Measurements from ENCODE around the gene SIN3B. TPM values are rescaled to one million over a fixed set of nuclear protein-coding genes. Genes with fewer than 3 reads are reported as not detected.

The SIN3B gene
- total RNA-seq, 1 donor from 2014 or later: 68.5 TPM

GRCh38 chr19:16878181-16878965 lies 49.2 kb downstream of the SIN3B start:
- DNase-seq (ENCODE audit: extremely low spot score in 2 of 2): no peak
- Histone ChIP-seq H3K9me3 (peaks cover 10% of the 10 kb centered on the region), H3K4me3 (no peak overlapping the region), H3K27me3 (no peaks in the 10 kb centered on the region), H3K27ac (no peak overlapping the region), H3K36me3 (peaks cover 0 to 56% of the 10 kb centered on the region in 2 donors), H3K4me1 (peaks cover 16% of the 10 kb centered on the region)
- intact Hi-C loops (cut with DNase I): no loop called here
- TF ChIP-seq CTCF (IDR thresholded peaks at IDR 0.05) (no peak), POLR2A (IDR thresholded peaks at IDR 0.05) (no peak), POLR2AphosphoS5 (IDR thresholded peaks at IDR 0.05; ENCODE audit: insufficient read depth in 1 of 2, low read depth in 1 of 2) (no peak)

GRCh38 chr19:16880884-16881554 lies 51.8 kb downstream of the SIN3B start:
- Histone ChIP-seq H3K36me3 (peaks cover 0 to 47% of the 10 kb centered on the region in 2 donors), H3K27ac (no peak overlapping the region), H3K9me3 (peaks cover 10% of the 10 kb centered on the region), H3K4me1 (no peaks in the 10 kb centered on the region), H3K27me3 (no peaks in the 10 kb centered on the region), H3K4me3 (no peak overlapping the region)
- no peak for DNase-seq (ENCODE audit: extremely low spot score in 2 of 2)
- TF ChIP-seq POLR2A (IDR thresholded peaks at IDR 0.05): no peak
- TF ChIP-seq POLR2AphosphoS5 (IDR thresholded peaks at IDR 0.05; ENCODE audit: insufficient read depth in 1 of 2, low read depth in 1 of 2): no peak
- no peak for TF ChIP-seq CTCF (IDR thresholded peaks at IDR 0.05)
- intact Hi-C loops (cut with DNase I): no loop called here

GRCh38 chr19:16882146-16882545 lies 52.9 kb downstream of the SIN3B start:
- no peak for DNase-seq (ENCODE audit: extremely low spot score in 2 of 2)

GRCh38 chr19:16883522-16883921 lies 54.3 kb downstream of the SIN3B start:
- Histone ChIP-seq H3K4me1 (peaks cover 11% of the 10 kb centered on the region), H3K4me3 (no peak overlapping the region), H3K27me3 (no peaks in the 10 kb centered on the region), H3K9me3 (peaks cover 10% of the 10 kb centered on the region), H3K27ac (no peak overlapping the region), H3K36me3 (peaks cover 0 to 22% of the 10 kb centered on the region in 2 donors)
- no peak for DNase-seq (ENCODE audit: extremely low spot score in 2 of 2)
- intact Hi-C loops (cut with DNase I): no loop called here
- TF ChIP-seq POLR2AphosphoS5 (IDR thresholded peaks at IDR 0.05; ENCODE audit: insufficient read depth in 1 of 2, low read depth in 1 of 2) (no peak), POLR2A (IDR thresholded peaks at IDR 0.05) (no peak), CTCF (IDR thresholded peaks at IDR 0.05) (no peak)

More at GRCh38 chr19:16882146-16882545, 52.9 kb downstream of the SIN3B start:
- no peaks in the 10 kb centered on the region for H3K4me1 ChIP-seq
- no peaks in the 10 kb centered on the region for H3K27me3 ChIP-seq
- no peak for TF ChIP-seq POLR2A (IDR thresholded peaks at IDR 0.05)
- peaks cover 0 to 36% of the 10 kb centered on the region in 2 donors for H3K36me3 ChIP-seq
- H3K9me3 ChIP-seq: peaks cover 10% of the 10 kb centered on the region
- intact Hi-C loops (cut with DNase I): no loop called here
- H3K27ac ChIP-seq: no peak overlapping the region
- H3K4me3 ChIP-seq: no peak overlapping the region

GRCh38 chr19:16885166-16885565 lies 56.0 kb downstream of the SIN3B start:
- Histone ChIP-seq H3K36me3 (peaks cover 0 to 6% of the 10 kb centered on the region in 2 donors), H3K27ac (no peak overlapping the region), H3K4me3 (no peak overlapping the region), H3K4me1 (peaks cover 21% of the 10 kb centered on the region), H3K27me3 (no peaks in the 10 kb centered on the region), H3K9me3 (peaks cover 10% of the 10 kb centered on the region)
- no peak for TF ChIP-seq CTCF (IDR thresholded peaks at IDR 0.05)
- no peak for TF ChIP-seq POLR2AphosphoS5 (IDR thresholded peaks at IDR 0.05; ENCODE audit: insufficient read depth in 1 of 2, low read depth in 1 of 2)
- TF ChIP-seq POLR2A (IDR thresholded peaks at IDR 0.05): no peak
- no peak for DNase-seq (ENCODE audit: extremely low spot score in 2 of 2)
- intact Hi-C loops (cut with DNase I): no loop called here

Measured in vagina (tissue), 2 donors.